GM23248 (cell line): ENCODE results near the gene C1GALT1.

Experiments
- EZH2 ChIP-seq: fragments of 200-600 bp; sonication (generic); IDR thresholded peaks from 2 replicates; pipeline ENCODE4 v1.6.1; 2018; ENCODE audit warnings: antibody characterized with exemption, mild to moderate bottlenecking; ENCODE audit not compliant: insufficient read depth, poor library complexity, severe bottlenecking
- EZH2phosphoT487 ChIP-seq: fragments of 200-600 bp; sonication (generic); IDR thresholded peaks from 2 replicates; pipeline ENCODE4 v1.6.1; 2018; ENCODE audit warnings: antibody characterized with exemption, moderate library complexity, mild to moderate bottlenecking, low read depth; ENCODE audit not compliant: insufficient read depth

GRCh38 chr7:7257899-7258692, 75.8 kb downstream of the C1GALT1 start:
- TF ChIP-seq EZH2, result no peak
- no peak for TF ChIP-seq EZH2phosphoT487
